ENCODE results near the gene DPY19L1. TPM values are rescaled to one million over a fixed set of nuclear protein-coding genes. Genes with fewer than 3 reads are reported as not detected.
"Not testable (repeated sequence)": the region's sequence is repeated elsewhere in the genome, so short reads cannot be mapped to it uniquely, and the experiment has no call there.

Gene DPY19L1
- total RNA-seq, 1 experiment from 2014 or later: 71.7 TPM

- BruUV-seq (replicated peaks): no TSS peak
- no peaks in the 10 kb centered on the region for H4K20me1 ChIP-seq (ENCODE audit: insufficient read depth)
- RAD21 ChIA-PET (ENCODE audit: low non-redundant PET in 1 of 2, low total read pairs in 2 of 2, uncharacterized antibody in 2 of 2, unreplicated experiment in 2 of 2): no interaction called here
- no peak overlapping the region for H2AFZ ChIP-seq (ENCODE audit: low read depth, low read length, poor library complexity, severe bottlenecking)
- H3K27me3 ChIP-seq (ENCODE audit: insufficient read depth, low read length): no peaks in the 10 kb centered on the region
- DNase-seq (ENCODE audit: low read depth, low spot score) (no peak), ATAC-seq (no peak)
- POLR2A ChIA-PET: no interaction called here
- no peaks in the 10 kb centered on the region for H3K9me3 ChIP-seq (ENCODE audit: control insufficient read depth in 1 of 2, insufficient read depth in 1 of 2, low read depth in 1 of 2, low read length in 2 of 2)
- H3K9me2 ChIP-seq (ENCODE audit: insufficient read depth): no peaks in the 10 kb centered on the region
- no peak overlapping the region for H3K4me2 ChIP-seq (ENCODE audit: low read length)
- H3K4me1 ChIP-seq (ENCODE audit: control insufficient read depth in 1 of 2, insufficient read depth in 2 of 2, low read length in 2 of 2): no peaks in the 10 kb centered on the region
- TF ChIP-seq ZFX (IDR thresholded peaks at IDR 0.05) (no peak), YY1 (IDR thresholded peaks at IDR 0.05; ENCODE audit: extremely low read depth, insufficient replicate concordance, low read depth, low read length) (no peak), ELF1 (IDR thresholded peaks at IDR 0.05; ENCODE audit: borderline replicate concordance, low read depth) (no peak), SIN3A (IDR thresholded peaks at IDR 0.05; ENCODE audit: low read depth) (no peak), REST (IDR thresholded peaks at IDR 0.05; ENCODE audit: low read depth) (no peak), JUND (IDR thresholded peaks at IDR 0.05) (no peak), ATF3 (IDR thresholded peaks at IDR 0.05) (no peak), CEBPB (IDR thresholded peaks at IDR 0.05; ENCODE audit: low read depth) (no peak)
- H3K9ac ChIP-seq (ENCODE audit: low read length): no peak overlapping the region
- H3K79me2 ChIP-seq (ENCODE audit: insufficient read depth, low read length): no peaks in the 10 kb centered on the region
- no peak overlapping the region for H3K4me3 ChIP-seq (replicated peaks in 1 of 2; ENCODE audit: low read depth in 1 of 2, low read length in 2 of 2)
- H3K27ac ChIP-seq (ENCODE audit: low read depth, low read length): no peak overlapping the region
- no peaks in the 10 kb centered on the region for H3K36me3 ChIP-seq (ENCODE audit: control insufficient read depth in 1 of 2, insufficient read depth in 2 of 2, low read length in 2 of 2)
- CTCF ChIA-PET: no interaction called here
- intact Hi-C loops (cut with micrococcal nuclease): no loop called here
Observed at GRCh38 chr7:34904987-34905386, 132.3 kb downstream of the DPY19L1 start.

- H3K9ac ChIP-seq (ENCODE audit: low read length); H3K4me3 ChIP-seq (replicated peaks in 1 of 2; ENCODE audit: low read depth in 1 of 2, low read length in 2 of 2); ATAC-seq; intact Hi-C loops (cut with micrococcal nuclease); H4K20me1 ChIP-seq (ENCODE audit: insufficient read depth); H3K9me3 ChIP-seq (ENCODE audit: control insufficient read depth in 1 of 2, insufficient read depth in 1 of 2, low read depth in 1 of 2, low read length in 2 of 2); POLR2A ChIA-PET; H3K4me2 ChIP-seq (ENCODE audit: low read length); H3K4me1 ChIP-seq (ENCODE audit: control insufficient read depth in 1 of 2, insufficient read depth in 2 of 2, low read length in 2 of 2); RAD21 ChIA-PET (ENCODE audit: low non-redundant PET in 1 of 2, low total read pairs in 2 of 2, uncharacterized antibody in 2 of 2, unreplicated experiment in 2 of 2); BruUV-seq (replicated peaks); H3K27me3 ChIP-seq (ENCODE audit: insufficient read depth, low read length); DNase-seq (ENCODE audit: low read depth, low spot score); H3K36me3 ChIP-seq (ENCODE audit: control insufficient read depth in 1 of 2, insufficient read depth in 2 of 2, low read length in 2 of 2); CTCF ChIA-PET; H3K27ac ChIP-seq (ENCODE audit: low read depth, low read length); H3K79me2 ChIP-seq (ENCODE audit: insufficient read depth, low read length); H3K9me2 ChIP-seq (ENCODE audit: insufficient read depth); H2AFZ ChIP-seq (ENCODE audit: low read depth, low read length, poor library complexity, severe bottlenecking): not testable (repeated sequence)
Observed at GRCh38 chr7:34903921-34904320, 133.4 kb downstream of the DPY19L1 start.

Measured in HCT116 (cell line).